BJ (cell line): ENCODE results near the gene MAP1A. TPM values are rescaled to one million over a fixed set of nuclear protein-coding genes. Genes with fewer than 3 reads are reported as not detected.

Experiments used
- CTCF ChIA-PET: fragments of 350-600 bp; formaldehyde crosslinking; extraction: SDS; loops from one replicate; lab custom pipeline; 2021; ENCODE audit warnings: antibody characterized with exemption, inconsistent platforms; lab: Yijun Ruan, JAX
- POLR2A ChIA-PET: fragments of 300-600 bp; sonication (Branson Sonifier 250); formaldehyde crosslinking; extraction: SDS; loops from one replicate; lab custom pipeline; 2021; ENCODE audit warnings: antibody characterized with exemption; lab: Charles Lee
- DNase-seq: peaks from one replicate; pipeline ENCODE4 v3.0.0-alpha.2; 2011; ENCODE audit warnings: low read depth
- H3K27me3 ChIP-seq: 2 replicates; pipeline ENCODE4 v1.6.0; 2011; ENCODE audit warnings: low read length; ENCODE audit not compliant: control insufficient read depth, insufficient read depth
- H3K36me3 ChIP-seq: 2 replicates; pipeline ENCODE4 v1.5.1; 2011; ENCODE audit warnings: low read length; ENCODE audit not compliant: control insufficient read depth, insufficient read depth
- H3K4me3 ChIP-seq: 2 replicates; pipeline ENCODE4 v1.5.1; 2011; ENCODE audit warnings: low read depth, mild to moderate bottlenecking, control low read depth, low read length
- CTCF ChIP-seq: IDR thresholded peaks from 2 replicates; pipeline ENCODE4 v1.5.1; 2011; ENCODE audit warnings: low read depth, mild to moderate bottlenecking, control low read depth, inconsistent platforms, low read length, moderate library complexity; ENCODE audit not compliant: insufficient read depth
- polyA plus RNA-seq: library from polyadenylated mRNA; depleted of rRNA; stranded (reverse); fragments of >200 nt; gene quantifications from 2 replicates; pipeline ENCODE4 v1.2.3, GENCODE V29; 2011

The MAP1A gene
- polyA plus RNA-seq, 1 experiment, result 54.0 TPM

- TF ChIP-seq CTCF, result no peak
- H3K27me3 ChIP-seq, result no peaks in the 10 kb centered on the region
- peaks cover 51% of the 10 kb centered on the region for H3K36me3 ChIP-seq
- no peak overlapping the region for H3K4me3 ChIP-seq
- POLR2A ChIA-PET, result no interaction called here
- CTCF ChIA-PET, result no interaction called here
- no peak for DNase-seq
Measured at GRCh38 chr15:43525131-43525530, 7.7 kb downstream of the MAP1A start.

DNA sequence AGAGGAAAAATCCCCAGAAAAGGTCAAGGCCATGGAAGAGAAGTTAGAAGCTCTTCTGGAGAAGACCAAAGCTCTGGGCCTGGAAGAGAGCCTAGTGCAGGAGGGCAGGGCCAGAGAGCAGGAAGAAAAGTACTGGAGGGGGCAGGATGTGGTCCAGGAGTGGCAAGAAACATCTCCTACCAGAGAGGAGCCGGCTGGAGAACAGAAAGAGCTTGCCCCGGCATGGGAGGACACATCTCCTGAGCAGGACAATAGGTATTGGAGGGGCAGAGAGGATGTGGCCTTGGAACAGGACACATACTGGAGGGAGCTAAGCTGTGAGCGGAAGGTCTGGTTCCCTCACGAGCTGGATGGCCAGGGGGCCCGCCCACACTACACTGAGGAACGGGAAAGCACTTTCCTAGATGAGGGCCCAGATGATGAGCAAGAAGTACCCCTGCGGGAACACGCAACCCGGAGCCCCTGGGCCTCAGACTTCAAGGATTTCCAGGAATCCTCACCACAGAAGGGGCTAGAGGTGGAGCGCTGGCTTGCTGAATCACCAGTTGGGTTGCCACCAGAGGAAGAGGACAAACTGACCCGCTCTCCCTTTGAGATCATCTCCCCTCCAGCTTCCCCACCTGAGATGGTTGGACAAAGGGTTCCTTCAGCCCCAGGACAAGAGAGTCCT, 9.0 kb downstream of the MAP1A start:
- no peak for TF ChIP-seq CTCF
- peaks cover 47% of the 10 kb centered on the region for H3K36me3 ChIP-seq
- no peaks in the 10 kb centered on the region for H3K27me3 ChIP-seq
- no peak for DNase-seq
- ChIA-PET CTCF (interaction anchor here (2.3 to 3.3 kb wide), 2 partner anchors 9 to 12 kb away, joined by 9 to 22 read pairs; partner anchors contain the start of gene MAP1A), POLR2A (no interaction called here)
- H3K4me3 ChIP-seq, result no peak overlapping the region

- POLR2A ChIA-PET, result no interaction called here
Measured at GRCh38 chr15:43527016-43527801, 9.8 kb downstream of the MAP1A start.

DNA sequence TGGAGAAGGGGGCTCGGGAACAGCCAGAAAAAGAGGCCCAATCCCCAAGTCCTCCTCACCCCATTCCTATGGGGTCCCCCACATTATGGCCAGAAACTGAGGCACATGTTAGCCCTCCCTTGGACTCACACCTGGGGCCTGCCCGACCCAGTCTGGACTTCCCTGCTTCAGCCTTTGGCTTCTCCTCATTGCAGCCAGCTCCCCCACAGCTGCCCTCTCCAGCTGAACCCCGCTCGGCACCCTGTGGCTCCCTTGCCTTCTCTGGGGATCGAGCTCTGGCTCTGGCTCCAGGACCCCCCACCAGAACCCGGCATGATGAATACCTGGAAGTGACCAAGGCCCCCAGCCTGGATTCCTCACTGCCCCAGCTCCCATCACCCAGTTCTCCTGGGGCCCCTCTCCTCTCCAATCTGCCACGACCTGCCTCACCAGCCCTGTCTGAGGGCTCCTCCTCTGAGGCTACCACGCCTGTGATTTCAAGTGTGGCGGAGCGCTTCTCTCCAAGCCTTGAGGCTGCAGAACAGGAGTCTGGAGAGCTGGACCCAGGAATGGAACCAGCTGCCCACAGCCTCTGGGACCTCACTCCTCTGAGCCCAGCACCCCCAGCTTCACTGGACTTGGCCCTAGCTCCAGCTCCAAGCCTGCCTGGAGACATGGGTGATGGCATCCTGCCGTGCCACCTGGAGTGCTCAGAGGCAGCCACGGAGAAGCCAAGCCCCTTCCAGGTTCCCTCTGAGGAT, 10.6 kb downstream of the MAP1A start:
- H3K27me3 ChIP-seq, result no peaks in the 10 kb centered on the region
- no peak for TF ChIP-seq CTCF
- CTCF ChIA-PET, result interaction anchor here (0.8 to 3.3 kb wide), 3 partner anchors 11 to 17 kb away, joined by 5 to 22 read pairs (median 9); partner anchors contain the start of gene MAP1A

More at GRCh38 chr15:43527016-43527801, 9.8 kb downstream of the MAP1A start:
- CTCF ChIA-PET, result interaction anchor here (2.3 to 3.3 kb wide), 2 partner anchors 10 to 13 kb away, joined by 9 to 22 read pairs; partner anchors contain the start of gene MAP1A
- DNase-seq, result no peak
- Histone ChIP-seq H3K4me3 (no peak overlapping the region), H3K27me3 (no peaks in the 10 kb centered on the region), H3K36me3 (peaks cover 39% of the 10 kb centered on the region)
- TF ChIP-seq CTCF, result no peak

GRCh38 chr15:43528542-43529007, 11.2 kb downstream of the MAP1A start:
- H3K4me3 ChIP-seq, result no peak overlapping the region
- TF ChIP-seq CTCF, result no peak
- POLR2A ChIA-PET, result no interaction called here
- CTCF ChIA-PET, result interaction anchor here (0.8 to 3.3 kb wide), 2 partner anchors 11 to 17 kb away, joined by 5 to 22 read pairs; partner anchors contain the start of gene MAP1A
- H3K27me3 ChIP-seq, result no peaks in the 10 kb centered on the region
- DNase-seq, result no peak
- peaks cover 29% of the 10 kb centered on the region for H3K36me3 ChIP-seq

More for the DNA sequence above, 10.6 kb downstream of the MAP1A start:
- peaks cover 34% of the 10 kb centered on the region for H3K36me3 ChIP-seq
- DNase-seq, result no peak
- no peak overlapping the region for H3K4me3 ChIP-seq
- POLR2A ChIA-PET, result no interaction called here
